DMS79 treated with DMSO at 0.1 percent for 48 hours (cell line): Measurements from ENCODE around the gene FANCC.

Source experiments
- DNase-seq: peaks from one replicate; lab custom pipeline; 2025; lab: John Stamatoyannopoulos, UW

FANCC gene

DNA sequence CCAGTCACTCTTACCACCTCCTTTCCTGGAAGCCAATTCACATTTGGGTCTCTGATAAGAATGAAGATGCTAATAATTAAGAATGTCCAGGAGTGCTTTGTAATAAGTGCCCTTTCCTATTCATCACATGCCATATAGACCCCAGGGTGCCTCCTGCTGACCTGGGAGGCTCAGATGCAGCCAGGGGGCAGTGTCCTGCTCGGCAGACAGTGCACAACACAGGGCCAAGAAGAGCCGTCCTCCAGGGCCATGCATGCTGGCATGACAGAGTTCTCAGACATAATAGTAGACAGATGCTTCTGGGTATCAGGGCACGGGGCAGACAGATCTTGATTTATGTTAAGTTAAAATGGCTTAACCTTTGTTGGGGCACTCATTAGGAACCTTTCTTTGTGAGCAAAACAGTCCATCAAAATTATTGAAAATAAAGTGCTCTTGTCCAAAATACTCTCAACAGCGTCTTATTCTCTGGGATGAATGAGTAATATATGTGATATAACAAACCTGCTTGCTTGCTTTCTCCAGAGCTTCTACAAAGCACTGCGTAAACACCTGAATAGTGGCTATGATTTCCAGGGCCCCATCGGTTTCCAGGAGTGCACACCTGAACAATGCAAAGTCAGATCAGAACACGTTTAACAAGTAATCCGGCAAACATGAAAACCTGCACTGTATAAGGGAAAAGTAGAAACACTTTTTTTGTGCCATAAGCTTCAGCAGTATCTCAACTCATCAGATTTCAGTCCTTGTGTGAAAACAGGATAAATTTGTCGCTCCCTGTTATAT, 192.7 kb downstream of the FANCC start:
- DNase-seq = peak; percentile 34

- no peak for DNase-seq
Observed at GRCh38 chr9:95120781-95121370, 196.6 kb downstream of the FANCC start.

- DNase-seq = no peak
Observed at GRCh38 chr9:95118596-95118995, 198.9 kb downstream of the FANCC start.

GRCh38 chr9:95116808-95117204, 200.7 kb downstream of the FANCC start:
- DNase-seq = no peak

GRCh38 chr9:95116002-95116807, 201.3 kb downstream of the FANCC start:
- DNase-seq = no peak

DNA sequence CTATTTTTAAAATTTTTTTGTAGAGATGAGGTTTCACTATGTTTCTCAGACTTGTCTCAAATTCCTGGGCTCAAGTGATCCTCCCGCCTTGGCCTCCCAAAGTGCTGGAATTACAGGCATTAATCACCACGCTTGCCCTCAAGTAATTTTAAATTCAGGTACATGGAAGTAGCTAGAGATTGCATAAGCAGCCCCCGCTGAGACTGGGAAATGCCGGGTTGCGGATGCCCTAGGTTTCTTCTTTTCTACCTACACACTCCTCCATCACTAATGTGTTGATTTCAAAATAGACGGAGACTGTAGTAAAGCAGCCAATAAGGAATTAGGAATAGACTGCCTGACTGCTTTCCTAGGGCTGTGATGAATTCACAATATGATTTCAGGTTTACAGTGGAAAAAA, 202.4 kb downstream of the FANCC start:
- no peak for DNase-seq

- DNase-seq = no peak
Observed at GRCh38 chr9:95112436-95113280, 204.9 kb downstream of the FANCC start.

DNA sequence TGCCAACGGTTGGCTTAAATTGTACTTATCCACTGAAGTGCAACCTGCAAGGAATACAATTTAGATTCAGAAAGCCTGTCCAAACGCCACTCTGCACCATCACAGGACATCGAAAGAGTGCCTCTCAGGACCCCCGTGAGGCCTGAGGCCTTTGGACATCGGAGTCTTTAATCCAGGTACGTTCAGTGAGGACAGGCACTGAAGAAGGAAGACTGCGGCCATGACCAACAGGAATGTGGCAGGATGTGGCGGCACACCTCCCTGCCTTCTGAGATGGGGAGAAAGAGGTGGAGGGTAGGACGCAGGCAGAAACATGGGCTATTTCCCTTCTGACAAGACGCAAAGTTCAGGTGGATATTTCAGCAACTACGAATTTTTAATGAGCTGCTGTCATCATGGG, 205.8 kb downstream of the FANCC start:
- no peak for DNase-seq

GRCh38 chr9:95110921-95111525, 206.5 kb downstream of the FANCC start:
- DNase-seq = no peak

GRCh38 chr9:95109456-95109855, 208.1 kb downstream of the FANCC start:
- DNase-seq = no peak

DNA sequence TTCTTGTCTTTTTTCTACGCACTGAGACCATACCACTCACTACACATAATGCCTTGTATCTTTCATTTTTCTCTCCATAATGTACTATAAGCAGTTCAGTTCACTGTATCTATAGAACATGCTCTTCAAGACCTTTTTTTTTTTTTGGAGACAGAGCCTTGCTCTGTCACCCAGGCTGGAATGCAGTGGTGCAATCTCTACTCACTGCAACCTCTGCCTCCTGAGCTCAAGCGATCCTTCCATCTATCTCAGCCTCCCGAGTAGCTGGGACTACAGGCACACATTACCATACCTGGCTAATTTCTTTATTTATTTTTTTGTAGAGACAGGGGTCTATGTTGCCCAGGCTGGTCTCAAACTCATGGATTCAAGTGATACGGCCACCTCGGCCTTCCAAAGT, 208.7 kb downstream of the FANCC start:
- no peak for DNase-seq

DNA sequence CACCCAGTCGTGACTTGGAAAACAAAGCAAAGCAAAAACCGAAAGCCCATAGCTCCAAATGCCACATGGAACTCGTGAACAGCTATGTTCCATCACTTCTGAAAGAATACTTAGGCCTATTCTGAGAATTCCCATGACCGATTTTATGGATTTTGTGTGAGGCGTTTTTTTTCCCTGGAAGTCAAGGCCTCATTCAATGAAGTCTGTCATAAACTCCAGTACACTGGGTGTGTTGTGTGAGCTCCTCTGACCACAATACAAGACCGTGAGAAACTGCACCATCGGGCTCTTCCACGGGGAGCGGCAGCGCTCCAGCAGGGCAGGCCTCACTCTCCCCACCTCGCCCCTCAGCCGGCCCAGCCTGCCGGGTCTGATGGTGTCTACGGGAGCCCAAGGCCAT, 209.5 kb downstream of the FANCC start:
- no peak for DNase-seq

DNA sequence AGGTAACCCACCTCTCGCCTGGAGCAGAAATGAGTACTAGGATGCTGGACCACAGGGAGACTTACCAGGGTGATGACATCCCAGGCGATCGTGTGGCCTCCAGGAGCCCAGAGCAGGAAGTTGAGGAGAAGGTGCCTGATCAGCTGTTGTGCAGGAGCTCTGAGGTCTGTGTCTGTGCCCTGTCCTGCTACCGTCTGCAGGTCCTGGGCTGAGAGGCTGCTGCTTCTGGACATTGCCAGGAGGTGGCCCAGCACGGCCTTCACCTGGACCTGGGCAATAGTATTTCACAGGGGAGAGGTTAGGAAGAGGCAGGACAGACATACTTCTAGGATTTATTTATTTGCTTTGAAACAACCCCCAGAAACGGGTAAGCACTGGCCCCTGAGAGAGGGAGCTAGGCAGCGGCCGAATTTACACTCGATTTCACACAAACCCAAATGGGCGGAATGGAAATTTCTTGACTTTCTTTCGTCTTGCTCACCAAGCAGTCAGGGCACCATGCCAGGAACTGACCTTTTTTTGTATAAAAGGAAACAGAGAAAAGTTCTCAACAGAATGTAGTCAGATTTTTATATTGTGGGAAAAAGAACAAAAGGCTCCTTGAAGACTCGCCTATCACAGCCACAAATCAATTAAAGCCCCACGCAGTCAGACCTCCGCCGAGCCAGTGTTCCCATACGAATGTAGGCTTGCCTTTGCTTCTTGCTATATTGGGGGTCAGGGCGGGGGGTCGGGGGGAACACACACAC, 210.3 kb downstream of the FANCC start:
- no peak for DNase-seq

- no peak for DNase-seq
Observed at GRCh38 chr9:95105519-95106287, 211.8 kb downstream of the FANCC start.

- DNase-seq = no peak
Observed at GRCh38 chr9:95104980-95105379, 212.5 kb downstream of the FANCC start.

- DNase-seq = no peak
Observed at GRCh38 chr9:95104581-95104960, 212.9 kb downstream of the FANCC start.

GRCh38 chr9:95103871-95104580, 213.5 kb downstream of the FANCC start:
- DNase-seq = no peak

GRCh38 chr9:95103281-95103771, 214.2 kb downstream of the FANCC start:
- DNase-seq = peak; percentile 8

DNA sequence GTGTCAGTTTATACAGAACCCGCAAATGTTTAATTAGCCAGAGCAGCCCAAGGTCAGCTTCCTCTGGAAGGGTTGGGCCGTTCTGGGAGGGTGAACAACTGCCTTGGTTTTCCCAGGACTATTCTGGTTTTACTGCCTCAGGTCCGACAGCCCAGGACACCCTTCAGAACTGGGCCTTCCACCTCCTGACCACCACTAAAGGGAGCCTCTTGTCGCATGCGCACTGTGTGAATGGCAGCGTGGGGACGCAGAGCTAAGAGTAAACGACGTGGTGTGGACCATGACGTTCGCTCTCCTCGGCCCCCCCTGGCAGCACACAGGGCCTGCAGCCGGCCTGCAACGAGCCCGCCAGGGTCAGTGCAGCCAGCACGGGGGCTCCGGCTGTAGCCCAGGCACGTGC, 214.9 kb downstream of the FANCC start:
- no peak for DNase-seq
